Activated CD8-positive, alpha-beta T cell treated with anti-CD3 and anti-CD28 coated beads, Interleukin-2, amount 10 ng/mL, durations not matched to agents 7 days and 5 days (primary cell): ENCODE results near the gene GRIK3. TPM values are rescaled to one million over a fixed set of nuclear protein-coding genes. Genes with fewer than 3 reads are reported as not detected.

Experiments used
- ATAC-seq: fragments of 150-1000 bp; cut with Tn5 transposase; one replicate; pipeline ENCODE4 v1.10.0; 2021; ENCODE audit warnings: moderate library complexity
- CTCF ChIA-PET: fragments of 350-600 bp; sonication (Branson Sonifier 250); formaldehyde crosslinking; loops from one replicate; lab custom pipeline; 2021; ENCODE audit warnings: antibody characterized with exemption; lab: Charles Lee
- POLR2A ChIA-PET: fragments of 350-600 bp; sonication (Branson Sonifier 250); formaldehyde crosslinking; loops from one replicate; lab custom pipeline; 2021; ENCODE audit warnings: antibody characterized with exemption; lab: Charles Lee
- DNase-seq: peaks from one replicate; pipeline ENCODE4 v3.0.0-alpha.2; 2020
- H3K27ac Mint-ChIP-seq: one replicate; pipeline ENCODE4 v1.8.0; 2021; ENCODE audit warnings: mild to moderate bottlenecking, mixed read lengths
- H3K27me3 Mint-ChIP-seq: one replicate; pipeline ENCODE4 v1.8.0; 2021; ENCODE audit warnings: low read depth, mixed read lengths
- H3K36me3 Mint-ChIP-seq: one replicate; pipeline ENCODE4 v1.8.0; 2021; ENCODE audit warnings: low read depth, mixed read lengths
- H3K4me1 Mint-ChIP-seq: one replicate; pipeline ENCODE4 v1.8.0; 2021; ENCODE audit warnings: low read depth, mixed read lengths
- H3K4me3 Mint-ChIP-seq: one replicate; pipeline ENCODE4 v1.8.0; 2021; ENCODE audit warnings: mild to moderate bottlenecking, mixed read lengths
- H3K9me3 Mint-ChIP-seq: one replicate; pipeline ENCODE4 v1.8.0; 2022; ENCODE audit warnings: mixed read lengths; ENCODE audit not compliant: insufficient read depth
- total RNA-seq, 2 experiments: library from RNA; stranded (reverse); gene quantifications; one replicate each; pipeline ENCODE4 v1.2.3, GENCODE V29; 2021

GRIK3 gene
- total RNA-seq, 2 experiments from 2014 or later: not detected

DNA sequence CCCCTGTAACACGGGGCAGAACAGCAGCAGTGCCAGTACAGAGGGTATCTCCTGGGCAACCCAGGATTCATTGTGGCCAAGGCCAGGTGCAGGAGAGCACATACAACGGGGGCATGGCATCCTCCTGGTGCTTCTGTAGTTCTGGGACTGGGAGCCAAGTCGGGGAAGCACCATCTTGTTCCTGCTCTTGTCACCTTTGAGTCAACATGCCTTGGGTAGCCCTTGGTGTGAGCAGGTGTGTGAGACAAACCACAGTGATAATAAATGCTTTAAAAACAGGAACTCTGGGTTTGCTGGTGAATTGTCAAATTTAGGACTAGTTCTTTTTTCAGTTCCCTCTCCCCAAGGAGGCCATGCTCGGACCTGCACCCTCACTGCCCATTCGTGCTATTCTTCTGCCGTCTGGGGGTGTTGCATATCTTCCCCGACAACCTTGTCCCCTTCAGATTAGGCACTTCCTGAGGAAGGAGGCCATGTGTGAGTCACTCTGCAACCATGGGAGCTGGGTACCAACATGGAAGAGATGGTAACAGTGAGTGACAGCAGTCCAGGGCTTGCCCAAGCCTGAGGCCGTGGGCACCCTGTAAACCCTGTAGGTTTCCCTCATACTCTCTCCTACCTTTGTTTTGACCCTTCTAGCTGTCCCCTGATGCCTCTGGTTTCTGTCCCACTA is 150.2 kb downstream of the GRIK3 start:
- peak; percentile 15 for DNase-seq
- ChIA-PET POLR2A (no interaction called here), CTCF (no interaction called here)
- no peaks in the 10 kb centered on the region for H3K36me3 Mint-ChIP-seq
- H3K4me3 Mint-ChIP-seq: no peak overlapping the region
- no peaks in the 10 kb centered on the region for H3K4me1 Mint-ChIP-seq
- H3K9me3 Mint-ChIP-seq: no peaks in the 10 kb centered on the region
- H3K27ac Mint-ChIP-seq: no peak overlapping the region
- no peaks in the 10 kb centered on the region for H3K27me3 Mint-ChIP-seq
- no peak for ATAC-seq

GRCh38 chr1:36883315-36883949 is 150.9 kb downstream of the GRIK3 start:
- Mint-ChIP-seq H3K4me3 (no peak overlapping the region), H3K9me3 (no peaks in the 10 kb centered on the region), H3K27ac (no peak overlapping the region), H3K36me3 (no peaks in the 10 kb centered on the region), H3K4me1 (no peaks in the 10 kb centered on the region), H3K27me3 (no peaks in the 10 kb centered on the region)
- CTCF ChIA-PET: no interaction called here
- POLR2A ChIA-PET: no interaction called here
- ATAC-seq: no peak
- DNase-seq: peak; percentile 12

DNA sequence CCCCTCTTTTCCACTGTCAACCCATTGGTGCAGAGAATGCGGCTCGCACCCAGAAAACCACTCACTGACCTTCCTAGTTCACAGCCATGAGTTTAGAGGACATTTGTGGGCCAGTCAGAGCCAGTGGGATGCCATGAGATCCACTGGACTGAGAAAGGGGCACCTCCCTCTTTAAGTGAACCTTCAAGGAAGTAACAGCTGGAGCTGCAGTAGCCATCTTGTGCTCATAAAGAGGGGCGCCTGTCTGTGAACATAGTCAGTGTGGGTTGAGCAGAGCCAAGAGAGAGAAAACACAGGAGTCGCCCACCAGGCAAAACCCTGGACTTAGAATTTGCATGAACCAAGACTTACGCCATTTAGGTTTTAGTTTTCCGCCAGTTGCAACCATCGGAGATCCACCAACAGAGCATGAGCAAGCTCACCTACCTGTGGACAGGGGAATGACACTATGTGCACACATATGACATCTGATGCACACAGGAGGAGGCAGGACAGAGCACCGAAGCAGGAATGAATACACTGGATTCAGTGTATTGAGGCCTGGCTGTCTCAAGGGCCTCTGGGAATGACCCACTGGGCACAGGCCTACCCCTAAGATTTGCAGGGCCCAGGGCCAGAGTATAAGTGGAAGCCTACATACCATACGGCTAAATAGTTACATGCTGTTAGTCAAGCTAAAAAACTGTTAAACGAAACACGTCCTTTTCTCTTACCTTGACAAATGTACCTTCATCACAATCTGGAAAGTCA is 151.6 kb downstream of the GRIK3 start:
- ATAC-seq (no peak), DNase-seq (peak; percentile 16)
- Mint-ChIP-seq H3K27ac (no peak overlapping the region), H3K9me3 (no peaks in the 10 kb centered on the region), H3K4me1 (no peaks in the 10 kb centered on the region), H3K27me3 (peaks cover under 1% of the 10 kb centered on the region), H3K4me3 (no peak overlapping the region), H3K36me3 (no peaks in the 10 kb centered on the region)
- CTCF ChIA-PET: no interaction called here
- POLR2A ChIA-PET: no interaction called here

DNA sequence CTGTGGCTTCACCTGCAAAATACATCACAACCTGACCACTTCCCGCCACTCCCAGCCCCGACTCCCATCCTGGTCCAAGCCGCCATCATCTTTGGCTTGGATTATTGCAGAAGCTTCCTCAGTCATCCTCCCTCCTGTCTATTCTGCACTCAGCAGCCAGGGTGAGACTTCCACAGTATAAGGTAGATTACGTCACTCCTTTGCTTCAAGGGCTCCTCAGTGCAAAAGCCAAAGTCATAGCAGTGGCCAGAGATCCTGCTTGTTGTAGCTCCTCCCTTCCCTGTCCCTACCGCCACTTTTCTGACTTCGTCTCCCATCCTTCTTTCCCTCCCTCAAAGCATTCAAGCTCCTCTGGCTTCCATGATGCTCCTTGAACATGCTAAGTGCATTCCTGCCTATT is 152.8 kb downstream of the GRIK3 start:
- no peak overlapping the region for H3K27ac Mint-ChIP-seq
- ChIA-PET POLR2A (no interaction called here), CTCF (no interaction called here)
- ATAC-seq: no peak
- no peak overlapping the region for H3K4me3 Mint-ChIP-seq
- peaks cover 6% of the 10 kb centered on the region for H3K27me3 Mint-ChIP-seq
- H3K36me3 Mint-ChIP-seq: no peaks in the 10 kb centered on the region
- no peaks in the 10 kb centered on the region for H3K9me3 Mint-ChIP-seq
- peak; percentile 7 for DNase-seq
- no peaks in the 10 kb centered on the region for H3K4me1 Mint-ChIP-seq

DNA sequence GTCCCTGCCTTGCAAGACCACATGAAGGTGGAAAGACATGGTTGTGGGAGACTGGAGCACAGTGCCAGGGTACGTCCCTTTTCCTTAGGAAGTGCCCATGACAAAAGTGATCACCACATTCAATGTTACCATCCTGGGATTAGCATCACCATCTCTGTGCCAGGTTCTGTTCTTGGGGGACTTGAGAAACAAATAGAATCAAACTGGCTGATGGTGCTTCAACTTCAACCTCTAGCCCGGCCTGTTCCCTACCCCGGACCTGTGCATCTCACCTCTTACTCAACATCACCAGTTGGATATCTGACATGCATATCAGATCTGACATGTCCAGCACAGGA is 153.3 kb downstream of the GRIK3 start:
- no peak overlapping the region for H3K27ac Mint-ChIP-seq

GRCh38 chr1:36880155-36881067 is 153.9 kb downstream of the GRIK3 start:
- no peaks in the 10 kb centered on the region for H3K4me1 Mint-ChIP-seq
- H3K9me3 Mint-ChIP-seq: no peaks in the 10 kb centered on the region
- ATAC-seq: no peak
- H3K4me3 Mint-ChIP-seq: no peak overlapping the region
- ChIA-PET POLR2A (no interaction called here), CTCF (no interaction called here)
- H3K27me3 Mint-ChIP-seq: peaks cover 6% of the 10 kb centered on the region
- DNase-seq: peak; percentile 17
- no peaks in the 10 kb centered on the region for H3K36me3 Mint-ChIP-seq
- H3K27ac Mint-ChIP-seq: no peak overlapping the region

More for the DNA sequence above, 153.3 kb downstream of the GRIK3 start:
- ATAC-seq: no peak
- ChIA-PET POLR2A (no interaction called here), CTCF (no interaction called here)
- no peaks in the 10 kb centered on the region for H3K36me3 Mint-ChIP-seq
- no peaks in the 10 kb centered on the region for H3K4me1 Mint-ChIP-seq
- H3K27me3 Mint-ChIP-seq: peaks cover 6% of the 10 kb centered on the region
- no peaks in the 10 kb centered on the region for H3K9me3 Mint-ChIP-seq
- no peak overlapping the region for H3K4me3 Mint-ChIP-seq
- peak; percentile 4 for DNase-seq

- Mint-ChIP-seq H3K27me3 (peaks cover 6% of the 10 kb centered on the region), H3K4me1 (no peaks in the 10 kb centered on the region), H3K36me3 (no peaks in the 10 kb centered on the region), H3K27ac (no peak overlapping the region), H3K4me3 (no peak overlapping the region), H3K9me3 (no peaks in the 10 kb centered on the region)
- ChIA-PET CTCF (no interaction called here), POLR2A (no interaction called here)
- DNase-seq: peak; percentile 4
- no peak for ATAC-seq
Measured at GRCh38 chr1:36879613-36880012, 154.7 kb downstream of the GRIK3 start.

DNA sequence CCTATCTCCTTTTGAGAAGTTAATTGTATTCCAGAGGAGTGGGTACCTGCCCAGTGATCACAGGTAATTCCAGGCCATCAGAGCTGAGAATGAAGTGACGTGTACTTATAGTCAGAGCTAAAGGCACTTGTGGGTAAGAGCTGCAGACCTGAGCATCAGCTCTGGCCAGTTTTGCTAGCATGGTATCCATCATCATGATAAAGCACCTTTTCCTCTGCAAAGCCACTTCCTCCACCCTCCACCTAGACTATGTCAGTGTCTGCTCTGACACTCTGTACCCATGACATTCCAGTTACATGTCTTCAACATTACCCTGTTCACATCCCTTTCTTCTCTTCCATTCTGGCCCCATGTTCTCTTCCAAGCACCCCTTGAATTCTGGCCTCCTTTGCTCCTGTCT is 157.3 kb downstream of the GRIK3 start:
- Mint-ChIP-seq H3K9me3 (no peaks in the 10 kb centered on the region), H3K27me3 (peaks cover 6% of the 10 kb centered on the region), H3K4me1 (no peaks in the 10 kb centered on the region), H3K4me3 (no peak overlapping the region), H3K27ac (no peak overlapping the region), H3K36me3 (no peaks in the 10 kb centered on the region)
- ChIA-PET POLR2A (no interaction called here), CTCF (no interaction called here)
- DNase-seq: peak; percentile 12
- no peak for ATAC-seq

DNA sequence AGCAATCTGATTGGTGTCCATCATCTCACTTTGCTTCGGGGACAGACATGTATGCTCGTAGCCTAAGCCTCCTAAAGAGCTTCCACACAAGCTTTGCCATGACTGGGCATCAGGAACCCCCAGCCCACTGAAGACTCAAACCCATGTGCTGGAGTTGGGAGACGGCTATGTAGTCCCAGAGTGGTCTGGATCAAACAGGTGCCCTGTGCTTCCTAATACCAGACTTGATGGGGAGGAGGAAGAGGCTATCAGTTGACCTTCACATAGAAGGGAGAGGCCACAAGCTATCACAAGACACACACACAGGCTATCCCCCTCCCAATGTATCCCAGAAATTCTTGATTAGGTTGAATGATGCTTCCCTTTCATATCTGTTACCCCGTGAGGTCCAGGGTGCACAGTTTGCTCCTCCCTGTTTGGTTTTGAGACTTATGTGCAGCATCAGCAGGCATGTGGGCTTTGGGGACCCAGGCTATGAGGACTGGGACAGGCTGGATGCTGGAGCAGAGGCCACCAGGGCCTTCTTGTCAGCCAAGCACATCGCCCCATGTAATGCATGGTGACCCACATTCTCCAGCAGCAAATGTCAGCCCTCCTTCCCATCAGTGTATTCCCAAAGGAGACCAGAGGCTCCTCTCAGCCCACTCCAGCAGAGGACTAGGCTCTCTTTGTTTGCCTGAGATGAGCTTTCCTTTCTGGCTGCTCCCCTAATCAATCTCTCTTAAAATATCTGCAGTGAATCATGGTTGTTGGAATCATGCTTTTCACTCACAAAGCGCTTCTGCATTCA is 159.8 kb downstream of the GRIK3 start:
- POLR2A ChIA-PET: no interaction called here
- CTCF ChIA-PET: no interaction called here
- DNase-seq (no peak), ATAC-seq (no peak)
- H3K27me3 Mint-ChIP-seq: peaks cover 6% of the 10 kb centered on the region
- H3K4me3 Mint-ChIP-seq: no peak overlapping the region
- H3K4me1 Mint-ChIP-seq: no peaks in the 10 kb centered on the region
- no peak overlapping the region for H3K27ac Mint-ChIP-seq
- H3K9me3 Mint-ChIP-seq: no peaks in the 10 kb centered on the region
- no peaks in the 10 kb centered on the region for H3K36me3 Mint-ChIP-seq

GRCh38 chr1:36872858-36873257 is 161.5 kb downstream of the GRIK3 start:
- Mint-ChIP-seq H3K27ac (no peak overlapping the region), H3K27me3 (peaks cover 6% of the 10 kb centered on the region), H3K9me3 (no peaks in the 10 kb centered on the region), H3K4me3 (no peak overlapping the region), H3K4me1 (no peaks in the 10 kb centered on the region), H3K36me3 (no peaks in the 10 kb centered on the region)
- ChIA-PET CTCF (no interaction called here), POLR2A (no interaction called here)
- DNase-seq (no peak), ATAC-seq (no peak)

DNA sequence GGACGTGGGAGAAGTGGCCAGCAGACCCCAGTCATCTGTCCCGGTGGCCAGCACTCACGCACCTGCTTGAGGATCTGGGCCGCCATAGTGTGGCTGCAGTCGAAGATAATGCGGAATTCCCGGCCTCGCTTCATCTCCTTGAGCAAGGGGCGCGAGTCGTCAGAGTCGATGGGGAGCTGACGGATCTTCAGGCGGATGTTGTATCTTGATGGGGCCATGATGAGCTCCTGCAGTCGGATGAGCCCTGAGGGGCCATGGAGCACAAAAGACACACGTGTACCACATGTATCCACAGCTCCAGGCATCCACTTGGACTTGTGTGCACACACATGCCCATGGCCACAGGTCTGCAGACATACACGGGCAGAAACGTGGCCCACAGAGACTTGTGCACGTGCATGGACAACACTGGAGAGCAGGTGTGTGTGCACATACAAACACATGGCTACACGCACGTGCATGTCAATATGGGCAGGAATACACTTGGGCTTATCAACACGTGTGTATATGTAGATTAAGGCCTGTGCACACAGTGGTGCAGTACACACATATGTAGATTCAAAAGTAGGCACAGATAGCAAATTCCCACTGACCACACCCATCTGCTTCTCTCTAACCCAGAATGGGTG is 162.1 kb downstream of the GRIK3 start:
- ATAC-seq: no peak
- CTCF ChIA-PET: no interaction called here
- POLR2A ChIA-PET: no interaction called here

More for the DNA sequence above, 162.1 kb downstream of the GRIK3 start:
- Mint-ChIP-seq H3K4me3 (no peak overlapping the region), H3K36me3 (no peaks in the 10 kb centered on the region), H3K9me3 (no peaks in the 10 kb centered on the region), H3K4me1 (no peaks in the 10 kb centered on the region), H3K27me3 (peaks cover 3% of the 10 kb centered on the region), H3K27ac (no peak overlapping the region)
- DNase-seq: no peak
